Endothelial cell of umbilical vein (primary cell): ENCODE results near the gene TSC22D3.

Experiments
- POLR2AphosphoS5 ChIP-seq: IDR thresholded peaks from 2 replicates; pipeline ENCODE4 v1.6.1; 2012; ENCODE audit warnings: low read depth, mild to moderate bottlenecking, control low read depth, low read length, moderate library complexity; ENCODE audit not compliant: insufficient read depth
- TF ChIP-seq, protein P1 (sequence below), 2 donors: IDR thresholded peaks; 1 replicate in 1 of 2; 2 replicates in 1 of 2; pipeline ENCODE4 v1.5.1; 2011; ENCODE audit warnings: low read length in 2 of 2, mild to moderate bottlenecking in 2 of 2, moderate library complexity in 2 of 2, control low read depth in 1 of 2, inconsistent platforms in 1 of 2, low read depth in 1 of 2; ENCODE audit not compliant: insufficient read depth in 1 of 2; ENCODE audit errors: extremely low read depth in 1 of 2

DNA sequence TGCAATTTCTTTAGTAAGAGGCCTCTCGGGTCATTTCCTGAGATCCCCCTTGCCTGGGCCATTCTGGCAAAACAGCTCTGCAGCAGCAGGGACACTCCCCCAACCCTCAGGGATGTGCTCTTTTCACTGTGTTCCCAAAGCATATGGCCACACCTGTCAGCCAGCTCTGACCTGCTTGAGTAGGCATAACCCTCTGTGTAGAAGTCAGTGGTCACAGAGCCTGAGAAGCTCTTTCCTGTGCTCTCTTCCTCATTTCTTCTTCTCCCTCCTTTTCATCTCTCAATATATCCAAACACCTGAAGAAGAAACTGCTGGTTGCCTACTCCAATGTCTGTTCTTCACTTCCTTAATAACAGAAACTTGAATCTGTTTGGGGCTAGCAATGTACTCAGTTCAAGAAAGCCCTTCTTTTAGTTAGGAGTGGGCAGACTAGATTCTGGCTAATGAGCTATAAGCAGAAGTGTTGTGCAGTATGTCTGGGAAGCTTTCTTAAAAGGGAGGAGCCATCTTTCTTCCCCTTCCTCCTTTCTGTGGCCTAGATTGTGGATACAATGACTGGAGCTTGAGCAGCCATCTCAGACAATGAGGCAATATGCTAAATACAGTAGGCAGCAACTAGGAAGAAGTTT is 74.0 kb downstream of the TSC22D3 start:
- TF ChIP-seq, protein P1, sequence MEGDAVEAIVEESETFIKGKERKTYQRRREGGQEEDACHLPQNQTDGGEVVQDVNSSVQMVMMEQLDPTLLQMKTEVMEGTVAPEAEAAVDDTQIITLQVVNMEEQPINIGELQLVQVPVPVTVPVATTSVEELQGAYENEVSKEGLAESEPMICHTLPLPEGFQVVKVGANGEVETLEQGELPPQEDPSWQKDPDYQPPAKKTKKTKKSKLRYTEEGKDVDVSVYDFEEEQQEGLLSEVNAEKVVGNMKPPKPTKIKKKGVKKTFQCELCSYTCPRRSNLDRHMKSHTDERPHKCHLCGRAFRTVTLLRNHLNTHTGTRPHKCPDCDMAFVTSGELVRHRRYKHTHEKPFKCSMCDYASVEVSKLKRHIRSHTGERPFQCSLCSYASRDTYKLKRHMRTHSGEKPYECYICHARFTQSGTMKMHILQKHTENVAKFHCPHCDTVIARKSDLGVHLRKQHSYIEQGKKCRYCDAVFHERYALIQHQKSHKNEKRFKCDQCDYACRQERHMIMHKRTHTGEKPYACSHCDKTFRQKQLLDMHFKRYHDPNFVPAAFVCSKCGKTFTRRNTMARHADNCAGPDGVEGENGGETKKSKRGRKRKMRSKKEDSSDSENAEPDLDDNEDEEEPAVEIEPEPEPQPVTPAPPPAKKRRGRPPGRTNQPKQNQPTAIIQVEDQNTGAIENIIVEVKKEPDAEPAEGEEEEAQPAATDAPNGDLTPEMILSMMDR (IDR thresholded peaks at IDR 0.05; ENCODE audit: extremely low read depth in 1 of 2, insufficient read depth in 1 of 2, low read depth in 1 of 2, low read length in 2 of 2) = no peak
- TF ChIP-seq POLR2AphosphoS5 = no peak
